Activated CD8-positive, alpha-beta memory T cell treated with anti-CD3 and anti-CD28 coated beads, Interleukin-2, amount 10 ng/mL, durations not matched to agents 7 days and 5 days (primary cell): ENCODE data around the gene BCAT1. TPM values are rescaled to one million over a fixed set of nuclear protein-coding genes. Genes with fewer than 3 reads are reported as not detected.
A peak's percentile ranks its signal among the peaks of the same experiment; 100 is the strongest.

Experiments used
- ATAC-seq: fragments of 150-1000 bp; cut with Tn5 transposase; one replicate; pipeline ENCODE4 v1.10.0; 2021; ENCODE audit warnings: moderate library complexity
- CTCF ChIA-PET: fragments of 350-600 bp; sonication (Branson Sonifier 250); formaldehyde crosslinking; loops from one replicate; lab custom pipeline; 2021; ENCODE audit warnings: antibody characterized with exemption; lab: Charles Lee
- DNase-seq: peaks from one replicate; pipeline ENCODE4 v3.0.0-alpha.2; 2020
- H3K27ac Mint-ChIP-seq: one replicate; pipeline ENCODE4 v1.8.0; 2021; ENCODE audit warnings: mild to moderate bottlenecking, mixed read lengths
- H3K27me3 Mint-ChIP-seq: one replicate; pipeline ENCODE4 v1.8.0; 2021; ENCODE audit warnings: mixed read lengths
- H3K36me3 Mint-ChIP-seq: one replicate; pipeline ENCODE4 v1.8.0; 2021; ENCODE audit warnings: mild to moderate bottlenecking, mixed read lengths
- H3K4me1 Mint-ChIP-seq: one replicate; pipeline ENCODE4 v1.8.0; 2021; ENCODE audit warnings: mixed read lengths
- H3K4me3 Mint-ChIP-seq: one replicate; pipeline ENCODE4 v1.8.0; 2021; ENCODE audit warnings: mild to moderate bottlenecking, moderate library complexity, mixed read lengths
- H3K9me3 Mint-ChIP-seq: one replicate; pipeline ENCODE4 v1.8.0; 2022; ENCODE audit warnings: low read depth, mixed read lengths
- total RNA-seq, 2 experiments: library from RNA; stranded (reverse); gene quantifications; one replicate each; pipeline ENCODE4 v1.2.3, GENCODE V29; 2021

BCAT1 gene
- total RNA-seq, 2 experiments from 2014 or later, result 18.9 to 48.3 TPM

- CTCF ChIA-PET, result interaction anchor here (1.2 kb wide), 1 partner anchor 98 kb away, joined by 3 read pairs; the partner anchor contains the start of gene BCAT1
- Mint-ChIP-seq H3K27me3 (peaks cover 2% of the 10 kb centered on the region), H3K4me3 (no peak overlapping the region), H3K27ac (no peak overlapping the region), H3K36me3 (peaks cover 12% of the 10 kb centered on the region), H3K4me1 (peaks cover 13% of the 10 kb centered on the region), H3K9me3 (no peaks in the 10 kb centered on the region)
- DNase-seq (no peak), ATAC-seq (no peak)
Observed at GRCh38 chr12:24850496-24850895, 98.4 kb downstream of the BCAT1 start.

DNA sequence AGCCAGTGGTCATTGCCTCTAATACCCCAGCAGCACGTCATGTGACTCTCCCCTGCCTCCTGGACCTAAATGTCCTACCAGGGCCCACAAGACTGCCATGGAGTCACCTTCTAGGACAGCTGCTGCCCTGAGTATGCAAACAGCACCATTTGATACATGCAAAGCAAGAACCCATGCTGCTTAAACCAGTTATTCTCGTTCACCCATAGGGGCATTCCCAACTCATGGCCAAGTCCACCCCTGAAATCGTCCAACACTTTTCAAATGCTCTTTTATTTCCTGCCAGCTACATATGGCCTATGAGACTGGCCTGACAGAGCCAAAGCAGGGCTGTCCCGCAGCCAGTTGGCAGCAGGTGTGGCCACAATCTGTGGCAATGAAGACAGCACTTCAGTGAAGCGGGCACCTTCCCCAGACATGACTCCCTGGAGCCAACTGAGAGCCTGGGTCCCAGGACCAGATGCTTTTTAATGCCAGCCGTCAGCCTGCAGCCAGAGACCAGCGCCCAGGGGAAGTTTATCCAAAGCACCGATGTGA lies 99.9 kb downstream of the BCAT1 start:
- CTCF ChIA-PET, result no interaction called here

GRCh38 chr12:24846689-24847088 lies 102.2 kb downstream of the BCAT1 start:
- H3K27me3 Mint-ChIP-seq, result peaks cover 2% of the 10 kb centered on the region
- no peak overlapping the region for H3K27ac Mint-ChIP-seq
- CTCF ChIA-PET, result no interaction called here
- DNase-seq, result no peak
- no peaks in the 10 kb centered on the region for H3K9me3 Mint-ChIP-seq
- peaks cover 13% of the 10 kb centered on the region for H3K4me1 Mint-ChIP-seq
- no peak for ATAC-seq
- H3K36me3 Mint-ChIP-seq, result peaks cover 28% of the 10 kb centered on the region
- no peak overlapping the region for H3K4me3 Mint-ChIP-seq

More for the DNA sequence above, 99.9 kb downstream of the BCAT1 start:
- Mint-ChIP-seq H3K9me3 (no peaks in the 10 kb centered on the region), H3K36me3 (peaks cover 12% of the 10 kb centered on the region), H3K4me3 (no peak overlapping the region), H3K4me1 (peaks cover 13% of the 10 kb centered on the region), H3K27me3 (peaks cover 2% of the 10 kb centered on the region), H3K27ac (no peak overlapping the region)
- no peak for DNase-seq
- ATAC-seq, result no peak

DNA sequence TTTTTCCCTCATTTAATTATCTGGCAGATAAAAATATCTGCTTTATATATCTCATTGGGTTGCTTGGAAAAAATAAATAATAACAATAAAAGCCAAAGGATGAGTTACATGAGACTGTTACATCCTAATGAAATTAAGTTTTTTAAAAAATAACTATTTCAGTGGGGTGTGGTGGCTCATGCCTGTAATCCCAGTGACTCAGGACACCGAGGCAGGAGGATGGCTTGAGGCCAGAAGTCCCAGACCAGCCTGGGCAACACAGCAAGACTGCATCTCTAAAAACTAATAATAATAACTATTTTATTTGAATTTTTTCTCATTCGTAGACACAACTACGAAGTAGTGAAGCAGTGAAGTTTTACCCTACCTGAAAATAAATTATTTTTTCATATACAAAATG lies 103.3 kb downstream of the BCAT1 start:
- Mint-ChIP-seq H3K27me3 (peaks cover 2% of the 10 kb centered on the region), H3K4me3 (no peak overlapping the region), H3K27ac (no peak overlapping the region), H3K9me3 (no peaks in the 10 kb centered on the region), H3K4me1 (peaks cover 15% of the 10 kb centered on the region), H3K36me3 (peaks cover 35% of the 10 kb centered on the region)
- CTCF ChIA-PET, result no interaction called here
- no peak for ATAC-seq
- no peak for DNase-seq

- H3K9me3 Mint-ChIP-seq, result no peaks in the 10 kb centered on the region
- ATAC-seq (no peak), DNase-seq (no peak)
- CTCF ChIA-PET, result interaction anchor here (1.0 to 2.2 kb wide), 5 partner anchors 12 to 109 kb away, joined by 3 to 9 read pairs (median 4); partner anchors contain the start of gene BCAT1
- peak overlapping the region; percentile 91 for H3K27ac Mint-ChIP-seq
- no peaks in the 10 kb centered on the region for H3K27me3 Mint-ChIP-seq
- peaks cover 29% of the 10 kb centered on the region for H3K36me3 Mint-ChIP-seq
- peak overlapping the region; percentile 65 for H3K4me3 Mint-ChIP-seq
- H3K4me1 Mint-ChIP-seq, result peaks cover 41% of the 10 kb centered on the region
Observed at GRCh38 chr12:24840046-24840800, 108.7 kb downstream of the BCAT1 start.

GRCh38 chr12:24839268-24839791 lies 109.6 kb downstream of the BCAT1 start:
- H3K36me3 Mint-ChIP-seq, result peaks cover 29% of the 10 kb centered on the region
- H3K27me3 Mint-ChIP-seq, result no peaks in the 10 kb centered on the region
- CTCF ChIA-PET, result interaction anchor here (0.8 to 2.2 kb wide), 9 partner anchors 13 to 214 kb away, joined by 3 to 9 read pairs (median 4); partner anchors contain the start of gene BCAT1
- peak overlapping the region; percentile 65 for H3K4me3 Mint-ChIP-seq
- peak overlapping the region; percentile 91 for H3K27ac Mint-ChIP-seq
- H3K9me3 Mint-ChIP-seq, result no peaks in the 10 kb centered on the region
- peaks cover 41% of the 10 kb centered on the region for H3K4me1 Mint-ChIP-seq
- ATAC-seq (peak; percentile 93), DNase-seq (peak; percentile 92)

- Mint-ChIP-seq H3K27ac (peak overlapping the region; percentile 91), H3K4me3 (peak overlapping the region; percentile 65)
Observed at GRCh38 chr12:24838531-24838950, 110.4 kb downstream of the BCAT1 start.

DNA sequence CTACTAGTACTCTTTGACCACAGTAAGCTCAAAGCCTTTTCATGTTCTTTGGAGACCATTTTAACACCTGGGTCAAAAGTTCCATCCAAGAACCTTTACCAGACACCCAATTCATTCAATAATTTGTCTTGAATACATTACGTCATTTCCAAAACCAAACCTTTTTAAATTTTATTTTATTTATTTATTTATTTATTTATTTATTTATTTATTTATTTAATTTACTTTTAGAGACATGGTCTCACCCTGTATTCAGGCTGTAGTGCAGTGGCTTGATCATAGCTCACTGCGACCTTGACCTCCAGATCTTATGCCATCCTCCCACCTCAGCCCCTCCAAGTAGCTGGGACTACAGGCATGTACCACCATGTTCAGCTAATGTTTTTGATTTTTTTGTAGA lies 113.5 kb downstream of the BCAT1 start:
- DNase-seq (no peak), ATAC-seq (no peak)
- H3K9me3 Mint-ChIP-seq, result no peaks in the 10 kb centered on the region
- no peak overlapping the region for H3K27ac Mint-ChIP-seq
- peaks cover 35% of the 10 kb centered on the region for H3K4me1 Mint-ChIP-seq
- CTCF ChIA-PET, result interaction anchor here (1.3 kb wide), 2 partner anchors 9 to 40 kb away, joined by 3 to 4 read pairs; no protein-coding TSS in a partner anchor
- peaks cover 17% of the 10 kb centered on the region for H3K36me3 Mint-ChIP-seq
- H3K27me3 Mint-ChIP-seq, result no peaks in the 10 kb centered on the region
- no peak overlapping the region for H3K4me3 Mint-ChIP-seq

More at GRCh38 chr12:24838531-24838950, 110.4 kb downstream of the BCAT1 start:
- Mint-ChIP-seq H3K27me3 (no peaks in the 10 kb centered on the region), H3K36me3 (peaks cover 28% of the 10 kb centered on the region), H3K9me3 (no peaks in the 10 kb centered on the region), H3K4me1 (peaks cover 41% of the 10 kb centered on the region)
- CTCF ChIA-PET, result interaction anchor here (0.8 to 1.6 kb wide), 8 partner anchors 22 to 1633 kb away, joined by 3 to 6 read pairs (median 3); no protein-coding TSS in a partner anchor
- DNase-seq (peak; percentile 71), ATAC-seq (peak; percentile 13)

GRCh38 chr12:24833513-24833912 lies 115.4 kb downstream of the BCAT1 start:
- Mint-ChIP-seq H3K4me1 (peaks cover 18% of the 10 kb centered on the region), H3K27ac (no peak overlapping the region)
- CTCF ChIA-PET, result no interaction called here

GRCh38 chr12:24823808-24824515 lies 124.9 kb downstream of the BCAT1 start:
- Mint-ChIP-seq H3K27ac (peak overlapping the region; percentile 48), H3K36me3 (peaks cover 45% of the 10 kb centered on the region), H3K4me3 (no peak overlapping the region), H3K9me3 (peaks cover 4% of the 10 kb centered on the region), H3K4me1 (peaks cover 26% of the 10 kb centered on the region), H3K27me3 (no peaks in the 10 kb centered on the region)
- CTCF ChIA-PET, result no interaction called here
- no peak for DNase-seq
- no peak for ATAC-seq

More at GRCh38 chr12:24833513-24833912, 115.4 kb downstream of the BCAT1 start:
- ATAC-seq (no peak), DNase-seq (no peak)
- peaks cover 22% of the 10 kb centered on the region for H3K36me3 Mint-ChIP-seq
- no peaks in the 10 kb centered on the region for H3K27me3 Mint-ChIP-seq
- no peak overlapping the region for H3K4me3 Mint-ChIP-seq
- H3K9me3 Mint-ChIP-seq, result no peaks in the 10 kb centered on the region

- Mint-ChIP-seq H3K27ac (no peak overlapping the region), H3K4me3 (peak overlapping the region; percentile 10), H3K9me3 (peaks cover 4% of the 10 kb centered on the region), H3K27me3 (no peaks in the 10 kb centered on the region), H3K4me1 (peaks cover 26% of the 10 kb centered on the region), H3K36me3 (peaks cover 48% of the 10 kb centered on the region)
- peak; percentile 57 for ATAC-seq
- DNase-seq, result no peak
- CTCF ChIA-PET, result interaction anchor here (0.7 kb wide), 1 partner anchor 26 kb away, joined by 4 read pairs; no protein-coding TSS in a partner anchor
Observed at GRCh38 chr12:24822121-24822899, 126.6 kb downstream of the BCAT1 start.

DNA sequence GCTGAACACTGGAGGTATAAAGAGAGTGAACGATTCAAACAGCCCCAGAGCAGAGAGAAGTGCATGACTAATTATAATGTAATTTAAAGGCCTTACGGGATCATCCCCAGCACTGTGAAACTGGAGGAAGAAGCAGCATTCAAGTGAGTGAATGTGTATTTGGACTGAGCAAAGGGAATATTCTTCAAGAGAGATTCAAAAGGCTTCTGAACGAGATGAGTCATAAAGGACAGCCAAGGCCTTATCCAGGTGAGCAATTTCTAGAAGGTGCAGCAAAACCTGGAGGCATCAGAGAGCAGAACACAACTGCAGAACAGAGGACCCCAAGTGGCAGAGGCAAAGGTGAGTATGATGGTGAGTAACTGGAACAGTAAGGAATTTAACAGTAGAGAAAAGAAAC lies 127.2 kb downstream of the BCAT1 start:
- Mint-ChIP-seq H3K36me3 (peaks cover 44% of the 10 kb centered on the region), H3K27me3 (no peaks in the 10 kb centered on the region), H3K9me3 (peaks cover 4% of the 10 kb centered on the region), H3K27ac (peak overlapping the region; percentile 24), H3K4me3 (peak overlapping the region; percentile 10), H3K4me1 (peaks cover 26% of the 10 kb centered on the region)
- ATAC-seq (peak; percentile 57), DNase-seq (no peak)
- CTCF ChIA-PET, result interaction anchor here (0.7 kb wide), 1 partner anchor 26 kb away, joined by 4 read pairs; no protein-coding TSS in a partner anchor
